Stomach (tissue), 4 donors: ENCODE results near the gene CAMK1.

Experiments used
- POLR2AphosphoS5 ChIP-seq, 3 donors: sonication (generic); formaldehyde crosslinking; IDR thresholded peaks; one replicate each; pipeline ENCODE4 v1.6.1; 2016; ENCODE audit warnings: antibody characterized with exemption in 3 of 3
- TF ChIP-seq, protein P1 (sequence below), 7 experiments: fragments of 450-650 bp in 4 of 7; fragments of 200-600 bp in 3 of 7; sonication (generic) in 3 of 7; IDR thresholded peaks; one replicate each; pipeline ENCODE4 v1.5.1; 2016 to 2019; ENCODE audit warnings: antibody characterized with exemption in 7 of 7, control low read depth in 2 of 7, mild to moderate bottlenecking in 1 of 7

DNA sequence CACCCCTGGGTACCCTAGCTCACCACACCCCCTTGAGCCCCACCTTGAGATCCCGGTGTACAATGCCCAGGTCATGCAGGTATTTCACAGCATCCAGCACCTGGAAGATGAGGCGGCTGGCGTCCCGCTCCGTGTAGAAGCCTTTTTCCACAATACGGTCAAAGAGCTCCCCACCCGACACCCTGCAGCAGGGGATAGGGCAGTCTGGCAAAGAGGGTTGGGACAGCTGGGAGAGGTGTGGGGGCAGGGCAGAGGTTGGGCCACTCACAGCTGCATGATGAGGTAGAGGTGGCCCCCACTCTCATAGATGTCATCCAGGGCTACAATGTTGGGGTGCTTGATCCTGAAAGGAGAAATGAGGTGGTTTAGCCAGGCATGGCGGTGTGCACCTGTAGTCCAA, 6.9 kb downstream of the CAMK1 start:
- TF ChIP-seq, protein P1, sequence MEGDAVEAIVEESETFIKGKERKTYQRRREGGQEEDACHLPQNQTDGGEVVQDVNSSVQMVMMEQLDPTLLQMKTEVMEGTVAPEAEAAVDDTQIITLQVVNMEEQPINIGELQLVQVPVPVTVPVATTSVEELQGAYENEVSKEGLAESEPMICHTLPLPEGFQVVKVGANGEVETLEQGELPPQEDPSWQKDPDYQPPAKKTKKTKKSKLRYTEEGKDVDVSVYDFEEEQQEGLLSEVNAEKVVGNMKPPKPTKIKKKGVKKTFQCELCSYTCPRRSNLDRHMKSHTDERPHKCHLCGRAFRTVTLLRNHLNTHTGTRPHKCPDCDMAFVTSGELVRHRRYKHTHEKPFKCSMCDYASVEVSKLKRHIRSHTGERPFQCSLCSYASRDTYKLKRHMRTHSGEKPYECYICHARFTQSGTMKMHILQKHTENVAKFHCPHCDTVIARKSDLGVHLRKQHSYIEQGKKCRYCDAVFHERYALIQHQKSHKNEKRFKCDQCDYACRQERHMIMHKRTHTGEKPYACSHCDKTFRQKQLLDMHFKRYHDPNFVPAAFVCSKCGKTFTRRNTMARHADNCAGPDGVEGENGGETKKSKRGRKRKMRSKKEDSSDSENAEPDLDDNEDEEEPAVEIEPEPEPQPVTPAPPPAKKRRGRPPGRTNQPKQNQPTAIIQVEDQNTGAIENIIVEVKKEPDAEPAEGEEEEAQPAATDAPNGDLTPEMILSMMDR (IDR thresholded peaks at IDR 0.05) = no peak
- TF ChIP-seq POLR2AphosphoS5 (IDR thresholded peaks at IDR 0.05) = no peak
